GM18909 (cell line): ENCODE measurements around the gene STK10.
"Not testable (repeated sequence)": the region's sequence is repeated elsewhere in the genome, so short reads cannot be mapped to it uniquely, and the experiment has no call there.

Experiments
- ATAC-seq: cut with Tn5 transposase; IDR thresholded peaks from one replicate; pipeline ENCODE4 v1.9.1; 2021; ENCODE audit warnings: mild to moderate bottlenecking; ENCODE audit not compliant: unreplicated experiment, poor library complexity

Gene STK10

GRCh38 chr5:172167895-172168294 lies 20.1 kb downstream of the STK10 start:
- no peak for ATAC-seq

DNA sequence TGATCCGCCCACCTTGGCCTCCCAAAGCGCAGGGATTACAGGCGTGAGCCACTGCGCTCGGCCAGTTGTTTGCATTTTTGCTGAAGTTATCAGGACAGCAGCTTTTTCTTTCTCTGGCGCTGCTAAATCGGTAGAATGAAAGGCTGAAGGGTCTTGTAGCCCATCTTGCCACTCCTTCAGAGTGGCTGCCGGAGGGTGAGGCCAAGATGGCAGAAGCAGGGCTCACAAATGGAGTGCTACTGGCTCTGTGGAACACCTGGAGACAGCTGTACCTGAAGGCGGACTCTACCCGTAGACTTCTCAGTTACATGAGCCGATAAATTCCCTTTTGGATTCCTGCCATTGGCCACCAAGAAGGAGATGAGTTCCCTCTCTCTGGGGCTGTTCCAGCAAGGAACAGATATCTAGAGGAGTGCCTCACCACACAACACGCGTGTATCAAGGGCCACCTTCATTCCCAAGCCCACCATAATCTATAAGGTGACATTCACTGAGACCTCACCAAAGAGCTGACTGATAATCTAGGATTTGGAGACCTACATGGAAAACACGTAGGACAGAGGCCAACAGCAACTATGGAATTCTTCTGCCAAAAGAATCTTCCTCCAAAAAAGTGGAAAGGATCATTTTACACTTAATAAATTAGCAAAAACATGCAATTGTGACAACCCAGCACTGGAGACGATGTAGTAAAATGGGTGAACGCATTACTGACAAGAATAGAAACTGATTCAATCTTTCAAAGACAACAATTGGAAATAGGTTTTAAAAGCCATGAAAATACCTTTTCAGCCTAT lies 21.8 kb downstream of the STK10 start:
- ATAC-seq = no peak

DNA sequence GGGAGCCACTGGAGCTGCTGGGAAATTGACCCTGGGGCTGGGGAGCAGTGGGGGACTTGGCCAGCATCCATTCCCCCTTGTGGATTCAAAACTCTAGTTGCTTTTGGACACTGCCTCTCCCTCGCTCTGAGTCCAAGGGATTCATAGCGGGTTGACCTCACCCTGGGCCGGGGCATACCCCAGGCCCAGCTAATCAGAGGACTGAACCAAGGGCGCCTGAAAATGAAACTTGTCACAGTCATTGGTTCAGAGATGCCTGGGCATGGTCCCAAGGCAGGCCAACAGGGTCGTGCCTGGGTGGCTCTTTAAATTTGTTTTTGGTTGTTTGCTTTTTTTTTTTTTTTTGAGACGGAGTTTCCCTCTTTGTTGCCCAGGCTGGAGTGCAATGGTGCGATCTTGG lies 22.6 kb downstream of the STK10 start:
- peak; percentile 70 for ATAC-seq

GRCh38 chr5:172164769-172165212 lies 23.2 kb downstream of the STK10 start:
- ATAC-seq = no peak

DNA sequence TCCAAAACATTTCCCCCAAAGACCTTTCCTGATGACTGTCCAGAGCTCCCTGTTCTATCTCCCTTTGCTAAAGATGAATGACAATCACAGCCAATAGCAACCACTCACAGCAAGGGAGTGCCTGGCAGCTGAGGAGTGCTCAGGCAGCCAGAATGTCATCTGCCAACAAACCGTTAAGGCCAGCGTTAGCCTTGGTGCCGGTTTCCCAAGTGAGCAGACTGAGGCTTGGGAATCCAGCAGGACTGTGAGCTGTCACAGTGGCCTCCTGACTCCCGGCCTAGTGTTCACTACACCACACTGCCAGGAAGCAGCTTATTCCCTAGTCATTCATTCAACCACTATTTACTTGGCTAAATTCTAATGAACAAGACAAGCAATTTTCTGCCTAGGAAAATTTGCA lies 24.7 kb downstream of the STK10 start:
- ATAC-seq = no peak

- ATAC-seq = no peak
Observed at GRCh38 chr5:172162987-172163343, 25.1 kb downstream of the STK10 start.

GRCh38 chr5:172162323-172162986 lies 25.6 kb downstream of the STK10 start:
- ATAC-seq = no peak

- no peak for ATAC-seq
Observed at GRCh38 chr5:172160506-172160905, 27.5 kb downstream of the STK10 start.

- no peak for ATAC-seq
Observed at GRCh38 chr5:172159016-172159415, 29.0 kb downstream of the STK10 start.

GRCh38 chr5:172156541-172156994 lies 31.5 kb downstream of the STK10 start:
- ATAC-seq = no peak

DNA sequence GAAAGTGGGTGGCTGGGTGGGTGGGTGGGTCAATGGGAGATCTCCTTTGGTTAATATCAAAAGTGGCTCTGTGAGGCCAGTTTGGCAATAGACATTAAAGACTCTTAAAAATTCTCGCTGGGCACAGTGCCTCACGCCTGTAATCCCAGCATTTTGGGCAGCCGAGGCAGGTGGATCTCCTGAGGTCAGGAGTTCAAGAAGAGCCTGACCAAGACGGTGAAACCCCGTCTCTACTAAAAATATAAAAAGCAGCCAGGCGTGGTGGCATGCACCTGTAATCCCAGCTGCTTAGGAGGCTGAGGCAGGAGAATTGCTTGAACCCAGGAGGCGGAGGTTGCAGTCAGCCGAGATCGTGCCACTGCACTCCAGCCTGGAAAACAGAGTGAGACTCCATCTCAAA lies 32.9 kb downstream of the STK10 start:
- not testable (repeated sequence) for ATAC-seq

DNA sequence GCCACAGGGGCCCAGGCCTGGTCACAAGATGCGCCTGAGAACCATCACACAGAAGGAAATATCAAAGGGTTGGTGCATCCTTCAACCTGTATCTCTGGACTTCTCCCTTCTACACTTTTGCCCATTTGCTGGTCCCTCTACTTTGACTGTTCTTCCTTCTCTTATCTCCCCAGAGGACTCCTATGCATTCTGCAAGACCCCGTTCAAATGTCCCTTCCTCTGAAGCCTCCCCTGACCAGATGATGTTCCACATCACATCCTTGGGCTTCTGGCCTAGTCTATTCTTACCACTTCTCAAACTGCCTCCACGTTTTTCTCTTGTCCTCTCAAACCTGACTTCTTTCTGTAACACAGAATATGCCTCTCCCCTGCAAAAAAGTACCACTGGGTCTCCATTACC lies 34.3 kb downstream of the STK10 start:
- no peak for ATAC-seq

GRCh38 chr5:172151661-172152210 lies 36.3 kb downstream of the STK10 start:
- ATAC-seq = no peak

GRCh38 chr5:172150514-172151425 lies 37.3 kb downstream of the STK10 start:
- peak; percentile 59 for ATAC-seq

- ATAC-seq = not testable (repeated sequence)
Observed at GRCh38 chr5:172149481-172149880, 38.5 kb downstream of the STK10 start.

- ATAC-seq = no peak
Observed at GRCh38 chr5:172149073-172149472, 39.0 kb downstream of the STK10 start.

- ATAC-seq = no peak
Observed at GRCh38 chr5:172148381-172148780, 39.6 kb downstream of the STK10 start.

DNA sequence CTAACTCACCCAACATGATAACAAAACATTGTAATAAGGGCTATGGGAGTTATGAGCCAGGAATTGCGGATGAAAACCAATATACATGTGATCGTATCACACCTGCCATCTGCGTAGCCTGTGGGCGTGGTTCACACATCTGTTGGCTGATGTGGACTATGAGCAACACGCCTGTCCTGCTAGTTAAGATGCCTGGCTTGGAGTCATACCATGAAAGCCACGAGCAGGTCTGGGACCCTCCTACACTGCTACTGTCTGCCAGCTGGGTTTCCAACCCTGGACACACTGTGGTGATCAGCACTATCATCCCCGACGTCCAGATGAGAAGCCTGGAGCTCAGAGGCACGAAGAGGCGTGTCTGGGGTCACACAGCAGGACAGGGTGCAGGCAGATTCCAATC lies 40.2 kb downstream of the STK10 start:
- no peak for ATAC-seq

DNA sequence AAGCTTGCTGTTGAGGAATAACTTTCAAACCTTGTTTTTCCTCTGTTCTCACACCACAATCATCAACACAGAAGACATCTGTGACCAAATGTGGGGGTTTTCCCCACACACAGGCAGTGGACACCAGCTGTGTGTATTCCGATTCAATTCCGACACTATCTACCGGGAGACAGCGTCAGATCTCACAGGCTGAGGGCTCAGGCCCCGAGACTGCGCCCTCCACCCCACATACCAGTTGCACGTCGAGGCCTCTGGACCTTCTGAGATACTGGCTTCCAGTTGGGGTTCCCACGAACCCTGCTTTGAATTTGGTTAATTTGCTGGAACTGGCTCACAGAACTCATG lies 41.3 kb downstream of the STK10 start:
- ATAC-seq = no peak

- no peak for ATAC-seq
Observed at GRCh38 chr5:172145870-172146747, 41.9 kb downstream of the STK10 start.
